Smooth muscle cell (in vitro differentiated cells): Measurements from ENCODE around the gene EPX. TPM values are rescaled to one million over a fixed set of nuclear protein-coding genes. Genes with fewer than 3 reads are reported as not detected.

Experiments
- DNase-seq: peaks from one replicate; lab custom pipeline; 2025; ENCODE audit not compliant: unreplicated experiment; lab: John Stamatoyannopoulos, UW
- H2AFZ ChIP-seq: fragments of 200-600 bp; sonication (generic); 2 replicates; pipeline ENCODE4 v1.6.0; 2016; ENCODE audit warnings: antibody characterized with exemption, low read depth, mild to moderate bottlenecking
- H3F3A ChIP-seq: fragments of 200-600 bp; sonication (generic); 2 replicates; pipeline ENCODE4 v1.6.0; 2017; ENCODE audit warnings: antibody characterized with exemption, low read depth
- H3K27ac ChIP-seq: fragments of 200-600 bp; sonication (generic); 2 replicates; pipeline ENCODE4 v1.5.1; 2016; ENCODE audit warnings: low read depth, mild to moderate bottlenecking
- H3K27me3 ChIP-seq: fragments of 200-600 bp; sonication (generic); 2 replicates; pipeline ENCODE4 v1.6.1; 2016; ENCODE audit warnings: low read depth, mild to moderate bottlenecking
- H3K36me3 ChIP-seq: fragments of 200-600 bp; sonication (generic); 2 replicates; pipeline ENCODE4 v1.5.1; 2016; ENCODE audit warnings: low read depth
- H3K4me1 ChIP-seq: fragments of 200-600 bp; sonication (generic); 2 replicates; pipeline ENCODE4 v1.5.1; 2016; ENCODE audit warnings: low read depth
- H3K4me2 ChIP-seq: fragments of 200-600 bp; sonication (generic); 2 replicates; pipeline ENCODE4 v1.6.0; 2016; ENCODE audit warnings: mild to moderate bottlenecking
- H3K4me3 ChIP-seq: fragments of 200-600 bp; sonication (generic); 2 replicates; pipeline ENCODE4 v1.5.1; 2016; ENCODE audit warnings: mild to moderate bottlenecking
- H3K79me2 ChIP-seq: fragments of 200-600 bp; sonication (generic); 2 replicates; pipeline ENCODE4 v1.6.0; 2016; ENCODE audit warnings: low read depth, mild to moderate bottlenecking
- H3K9ac ChIP-seq: fragments of 200-600 bp; sonication (generic); 2 replicates; pipeline ENCODE4 v1.6.0; 2016; ENCODE audit warnings: low read depth
- H3K9me3 ChIP-seq: fragments of 200-600 bp; sonication (generic); replicated peaks from 2 replicates; pipeline ENCODE4 v1.5.1; 2016; ENCODE audit warnings: low read depth
- H4K20me1 ChIP-seq: fragments of 200-600 bp; sonication (generic); 2 replicates; pipeline ENCODE4 v1.6.0; 2016; ENCODE audit warnings: low read depth
- CTCF ChIP-seq: fragments of 200-600 bp; sonication (generic); IDR thresholded peaks from 2 replicates; pipeline ENCODE4 v1.5.1; 2017; ENCODE audit warnings: borderline replicate concordance, mild to moderate bottlenecking, antibody characterized with exemption; ENCODE audit not compliant: insufficient read depth, poor library complexity, severe bottlenecking
- WGBS: methylation state at CpG from one replicate; pipeline ENCODE4 v1.1.7; 2016; ENCODE audit warnings: low lambda C conversion rate; 5-methylcytosine and 5-hydroxymethylcytosine counted together
- polyA plus RNA-seq: library from polyadenylated mRNA; unstranded; fragments of >200 nt; fragmentation: Nextera tagmentation; extraction: Ambion mirVana; gene quantifications from 2 replicates; pipeline ENCODE4 v1.2.1, GENCODE V29; 2016
- total RNA-seq: library from RNA; depleted of rRNA; stranded (reverse); fragments of >200 nt; gene quantifications from 2 replicates; pipeline ENCODE4 v1.2.3, GENCODE V29; 2014

The EPX gene
- total and polyA plus RNA-seq, 2 experiments from 2014 or later, result not detected

GRCh38 chr17:58174871-58175270 is 17.7 kb upstream of the EPX start:
- no peaks in the 10 kb centered on the region for H3K4me1 ChIP-seq
- TF ChIP-seq CTCF, result no peak
- WGBS, result 54% methylated on average over 3 of the region's 3 CpGs
- no peak overlapping the region for H3K9ac ChIP-seq
- no peaks in the 10 kb centered on the region for H3F3A ChIP-seq
- no peak overlapping the region for H3K4me3 ChIP-seq
- no peak overlapping the region for H3K27ac ChIP-seq
- no peak overlapping the region for H3K4me2 ChIP-seq
- H4K20me1 ChIP-seq, result no peaks in the 10 kb centered on the region
- H3K9me3 ChIP-seq, result no peaks in the 10 kb centered on the region
- H2AFZ ChIP-seq, result no peak overlapping the region
- peaks cover 11% of the 10 kb centered on the region for H3K27me3 ChIP-seq
- H3K36me3 ChIP-seq, result no peaks in the 10 kb centered on the region
- H3K79me2 ChIP-seq, result no peaks in the 10 kb centered on the region
- DNase-seq, result no peak

- DNase-seq, result no peak
- Histone ChIP-seq H3K79me2 (no peaks in the 10 kb centered on the region), H3K4me2 (no peak overlapping the region), H3K36me3 (no peaks in the 10 kb centered on the region), H3K27ac (no peak overlapping the region), H4K20me1 (no peaks in the 10 kb centered on the region), H3K9me3 (no peaks in the 10 kb centered on the region), H3K27me3 (peaks cover 7% of the 10 kb centered on the region), H3K9ac (no peak overlapping the region), H3K4me1 (no peaks in the 10 kb centered on the region), H2AFZ (no peak overlapping the region), H3K4me3 (no peak overlapping the region), H3F3A (no peaks in the 10 kb centered on the region)
- 51% methylated on average over 7 of the region's 7 CpGs for WGBS
- no peak for TF ChIP-seq CTCF
Measured at GRCh38 chr17:58176200-58176599, 16.3 kb upstream of the EPX start.

GRCh38 chr17:58181796-58182195 is 10.7 kb upstream of the EPX start:
- DNase-seq, result no peak
- WGBS, result 79% methylated on average over 4 of the region's 4 CpGs

More at GRCh38 chr17:58181796-58182195, 10.7 kb upstream of the EPX start:
- Histone ChIP-seq H3K4me1 (no peaks in the 10 kb centered on the region), H3K27ac (no peak overlapping the region), H3F3A (no peaks in the 10 kb centered on the region), H3K79me2 (no peaks in the 10 kb centered on the region), H3K4me2 (no peak overlapping the region), H3K4me3 (no peak overlapping the region), H3K9ac (no peak overlapping the region), H3K9me3 (no peaks in the 10 kb centered on the region), H3K36me3 (no peaks in the 10 kb centered on the region), H3K27me3 (peaks cover 3% of the 10 kb centered on the region), H2AFZ (no peak overlapping the region), H4K20me1 (no peaks in the 10 kb centered on the region)
- no peak for TF ChIP-seq CTCF
